Mesothelial cell of epicardium (in vitro differentiated cells): Measurements from ENCODE around the gene OBP2B. TPM values are rescaled to one million over a fixed set of nuclear protein-coding genes. Genes with fewer than 3 reads are reported as not detected.
"Not testable (repeated sequence)": the region's sequence is repeated elsewhere in the genome, so short reads cannot be mapped to it uniquely, and the experiment has no call there.

Experiments
- DNase-seq, 2 experiments: peaks; one replicate each; pipeline ENCODE4 v3.0.0; 2021; ENCODE audit warnings: low spot score in 2 of 2; ENCODE audit not compliant: unreplicated experiment in 2 of 2
- H3K27ac Mint-ChIP-seq: 2 replicates; pipeline ENCODE4 v1.8.0; 2021; ENCODE audit warnings: mixed read lengths
- H3K27me3 Mint-ChIP-seq: 2 replicates; pipeline ENCODE4 v1.8.0; 2021; ENCODE audit warnings: low read depth, mixed read lengths
- H3K36me3 Mint-ChIP-seq: 2 replicates; pipeline ENCODE4 v1.8.0; 2021; ENCODE audit warnings: mixed read lengths
- H3K4me1 Mint-ChIP-seq: 2 replicates; pipeline ENCODE4 v1.8.0; 2021; ENCODE audit warnings: mixed read lengths
- H3K4me3 Mint-ChIP-seq: 2 replicates; pipeline ENCODE4 v1.8.0; 2021; ENCODE audit warnings: mild to moderate bottlenecking, moderate library complexity, mixed read lengths
- H3K9me3 Mint-ChIP-seq: 2 replicates; pipeline ENCODE4 v1.8.0; 2021; ENCODE audit warnings: mixed read lengths
- total RNA-seq: library from RNA; stranded (reverse); gene quantifications from 3 replicates; pipeline ENCODE4 v1.2.1, GENCODE V29; 2021
- TF ChIP-seq, protein P1 (sequence below): fragments of 200-600 bp; sonication (generic); IDR thresholded peaks from one replicate; pipeline ENCODE4 v1.5.0; 2021; ENCODE audit warnings: antibody characterized with exemption; ENCODE audit not compliant: unreplicated experiment

Gene OBP2B
- total RNA-seq, 1 donor from 2014 or later: not detected

GRCh38 chr9:133181561-133181960 is 27.5 kb downstream of the OBP2B start:
- Mint-ChIP-seq H3K4me1 (peaks cover 2% of the 10 kb centered on the region), H3K36me3 (no peaks in the 10 kb centered on the region), H3K4me3 (no peak overlapping the region), H3K9me3 (no peaks in the 10 kb centered on the region), H3K27ac (no peak overlapping the region), H3K27me3 (peaks cover 32% of the 10 kb centered on the region)
- TF ChIP-seq, protein P1, sequence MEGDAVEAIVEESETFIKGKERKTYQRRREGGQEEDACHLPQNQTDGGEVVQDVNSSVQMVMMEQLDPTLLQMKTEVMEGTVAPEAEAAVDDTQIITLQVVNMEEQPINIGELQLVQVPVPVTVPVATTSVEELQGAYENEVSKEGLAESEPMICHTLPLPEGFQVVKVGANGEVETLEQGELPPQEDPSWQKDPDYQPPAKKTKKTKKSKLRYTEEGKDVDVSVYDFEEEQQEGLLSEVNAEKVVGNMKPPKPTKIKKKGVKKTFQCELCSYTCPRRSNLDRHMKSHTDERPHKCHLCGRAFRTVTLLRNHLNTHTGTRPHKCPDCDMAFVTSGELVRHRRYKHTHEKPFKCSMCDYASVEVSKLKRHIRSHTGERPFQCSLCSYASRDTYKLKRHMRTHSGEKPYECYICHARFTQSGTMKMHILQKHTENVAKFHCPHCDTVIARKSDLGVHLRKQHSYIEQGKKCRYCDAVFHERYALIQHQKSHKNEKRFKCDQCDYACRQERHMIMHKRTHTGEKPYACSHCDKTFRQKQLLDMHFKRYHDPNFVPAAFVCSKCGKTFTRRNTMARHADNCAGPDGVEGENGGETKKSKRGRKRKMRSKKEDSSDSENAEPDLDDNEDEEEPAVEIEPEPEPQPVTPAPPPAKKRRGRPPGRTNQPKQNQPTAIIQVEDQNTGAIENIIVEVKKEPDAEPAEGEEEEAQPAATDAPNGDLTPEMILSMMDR: no peak
- no peak for DNase-seq

DNA sequence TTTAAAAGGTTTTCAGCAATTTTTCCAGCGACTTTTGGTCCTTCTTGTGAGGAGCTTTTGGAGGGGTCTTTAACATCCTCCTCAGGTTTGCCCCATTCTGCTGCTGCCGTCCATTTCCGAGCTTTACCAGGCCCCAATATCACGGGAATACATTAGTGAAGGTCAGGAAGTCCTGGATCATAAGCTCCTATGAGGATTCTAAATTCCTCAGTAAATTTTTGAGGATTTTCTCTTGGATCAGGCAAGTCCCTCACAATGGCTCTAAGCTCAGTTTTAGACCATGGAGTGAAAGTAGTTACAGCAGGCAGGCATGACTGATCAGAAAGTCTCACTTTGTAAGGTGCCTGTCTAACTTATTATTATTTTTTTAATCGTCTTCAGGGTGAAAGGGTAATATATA is 28.1 kb downstream of the OBP2B start:
- H3K4me1 Mint-ChIP-seq: peaks cover 2% of the 10 kb centered on the region
- peaks cover 30% of the 10 kb centered on the region for H3K27me3 Mint-ChIP-seq
- H3K36me3 Mint-ChIP-seq: no peaks in the 10 kb centered on the region

DNA sequence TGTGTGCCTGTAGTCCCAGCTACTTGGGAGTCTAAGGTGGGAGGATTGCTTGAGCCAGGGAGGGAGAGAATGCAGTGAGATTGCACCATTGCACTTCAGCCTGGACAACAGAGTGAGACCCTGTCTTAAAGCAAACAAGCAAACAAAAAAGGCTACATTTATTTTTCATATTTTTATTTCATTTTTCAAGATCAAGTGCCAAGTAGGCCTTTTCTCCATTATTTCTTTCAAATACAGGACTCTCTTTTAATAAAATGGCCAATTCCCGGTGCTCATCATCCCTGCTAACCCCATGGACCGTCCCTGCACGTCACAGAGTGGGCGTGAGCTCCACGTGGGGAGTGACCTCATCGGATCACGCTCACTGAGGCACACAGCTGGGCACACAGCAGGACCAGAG is 36.0 kb downstream of the OBP2B start:
- Mint-ChIP-seq H3K27ac (no peak overlapping the region), H3K9me3 (no peaks in the 10 kb centered on the region), H3K4me1 (peaks cover 12% of the 10 kb centered on the region), H3K4me3 (no peak overlapping the region), H3K27me3 (peaks cover 17% of the 10 kb centered on the region), H3K36me3 (no peaks in the 10 kb centered on the region)
- DNase-seq: no peak
- TF ChIP-seq, protein P1: no peak

More for the DNA sequence above, 28.1 kb downstream of the OBP2B start:
- no peaks in the 10 kb centered on the region for H3K9me3 Mint-ChIP-seq
- DNase-seq: no peak
- H3K27ac Mint-ChIP-seq: no peak overlapping the region
- TF ChIP-seq, protein P1: no peak
- no peak overlapping the region for H3K4me3 Mint-ChIP-seq

DNA sequence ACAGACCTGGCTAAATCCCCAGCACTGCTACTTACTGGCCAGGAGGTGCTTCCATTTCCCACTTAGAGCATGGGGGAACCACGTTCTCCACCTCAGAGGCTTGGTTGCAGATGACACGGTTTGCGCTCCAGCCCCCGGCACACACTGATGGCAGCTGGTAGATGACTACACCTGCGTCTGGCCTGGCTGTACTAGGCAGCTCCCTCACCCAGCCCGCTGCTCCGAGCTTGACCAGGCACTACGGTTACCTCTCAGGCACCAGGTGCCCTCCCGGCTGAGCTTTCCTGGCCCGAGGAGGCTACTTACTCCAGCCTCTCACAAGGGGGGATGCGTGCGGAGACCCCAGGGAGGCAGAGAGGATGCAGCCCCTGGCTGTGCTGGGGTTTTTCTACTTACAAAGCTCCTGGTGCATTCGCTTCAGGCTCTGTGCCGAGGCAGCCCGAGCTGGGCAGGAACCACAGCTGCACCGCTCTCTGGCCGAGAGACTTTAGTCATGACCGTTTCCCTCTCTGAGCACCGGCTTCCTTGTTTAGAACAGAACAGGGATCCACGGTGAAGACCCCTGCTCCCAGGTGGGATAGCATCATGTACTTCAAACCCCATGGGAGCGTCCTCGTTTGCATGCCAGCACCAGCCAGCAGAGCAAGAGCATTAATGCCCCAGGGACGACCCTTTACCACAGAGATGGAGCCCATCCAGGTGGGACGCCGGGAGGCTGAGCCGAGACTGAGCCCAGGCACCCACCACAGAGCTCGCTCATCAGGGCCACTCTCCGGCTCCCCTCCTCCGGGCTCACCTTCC is 37.7 kb downstream of the OBP2B start:
- peaks cover 13% of the 10 kb centered on the region for H3K4me1 Mint-ChIP-seq
- TF ChIP-seq, protein P1: no peak
- no peak overlapping the region for H3K27ac Mint-ChIP-seq
- no peak for DNase-seq
- peaks cover 14% of the 10 kb centered on the region for H3K27me3 Mint-ChIP-seq
- no peaks in the 10 kb centered on the region for H3K9me3 Mint-ChIP-seq
- H3K36me3 Mint-ChIP-seq: no peaks in the 10 kb centered on the region
- no peak overlapping the region for H3K4me3 Mint-ChIP-seq

DNA sequence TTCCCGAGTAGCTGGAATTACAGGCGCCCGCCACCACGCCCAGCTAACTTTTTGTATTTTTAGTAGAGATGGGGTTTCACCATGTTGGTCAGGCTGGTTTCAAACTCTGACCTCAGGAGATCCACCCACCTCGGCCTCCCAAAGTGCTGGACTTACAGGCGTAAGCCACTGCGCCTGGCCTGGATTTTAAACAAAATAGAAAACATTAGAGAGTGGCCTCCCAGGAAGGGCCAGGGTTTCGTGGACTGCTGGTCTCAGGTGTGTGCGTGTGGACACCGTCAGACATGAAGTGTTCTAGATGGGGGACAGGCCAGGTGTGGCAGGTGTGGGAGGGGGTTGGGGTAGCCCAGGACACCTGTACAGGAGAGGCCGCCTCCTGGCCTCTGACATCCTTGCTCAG is 38.3 kb downstream of the OBP2B start:
- Mint-ChIP-seq H3K4me1 (peaks cover 13% of the 10 kb centered on the region), H3K9me3 (no peaks in the 10 kb centered on the region), H3K27me3 (peaks cover 10% of the 10 kb centered on the region), H3K4me3 (no peak overlapping the region), H3K36me3 (no peaks in the 10 kb centered on the region), H3K27ac (no peak overlapping the region)
- TF ChIP-seq, protein P1: no peak
- no peak for DNase-seq

- not testable (repeated sequence) for H3K27me3 Mint-ChIP-seq, H3K36me3 Mint-ChIP-seq, H3K9me3 Mint-ChIP-seq, DNase-seq, H3K27ac Mint-ChIP-seq, H3K4me3 Mint-ChIP-seq
- peaks cover 13% of the 10 kb centered on the region for H3K4me1 Mint-ChIP-seq
Measured at GRCh38 chr9:133169687-133170086, 39.4 kb downstream of the OBP2B start.
